HG03457 (cell line): Measurements from ENCODE around the gene PTPRD.

Experiments used
- ATAC-seq: cut with Tn5 transposase; IDR thresholded peaks from one replicate; pipeline ENCODE4 v1.9.1; 2021; ENCODE audit warnings: moderate number of reproducible peaks; ENCODE audit not compliant: unreplicated experiment

The PTPRD gene

GRCh38 chr9:8880060-8880459 lies 1732.7 kb downstream of the PTPRD start:
- ATAC-seq, result no peak

DNA sequence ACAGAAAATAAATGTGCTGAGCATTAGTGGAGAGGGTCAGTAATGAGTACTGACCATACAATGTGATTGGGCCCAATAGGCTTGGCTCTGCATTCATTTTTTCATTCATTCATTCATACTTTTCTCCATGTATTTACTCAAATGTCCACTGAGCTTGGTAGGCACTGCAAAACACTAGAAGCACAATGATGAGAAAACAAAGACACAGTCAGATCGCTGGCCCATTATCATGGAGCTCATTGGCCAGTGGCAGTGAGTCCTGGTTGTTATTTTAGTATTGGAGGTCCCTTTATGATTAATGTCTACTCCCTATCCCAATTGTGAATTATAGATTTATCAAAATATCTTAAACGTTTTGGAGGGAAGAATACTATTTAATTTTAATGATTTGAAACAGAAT lies 1733.5 kb downstream of the PTPRD start:
- no peak for ATAC-seq

DNA sequence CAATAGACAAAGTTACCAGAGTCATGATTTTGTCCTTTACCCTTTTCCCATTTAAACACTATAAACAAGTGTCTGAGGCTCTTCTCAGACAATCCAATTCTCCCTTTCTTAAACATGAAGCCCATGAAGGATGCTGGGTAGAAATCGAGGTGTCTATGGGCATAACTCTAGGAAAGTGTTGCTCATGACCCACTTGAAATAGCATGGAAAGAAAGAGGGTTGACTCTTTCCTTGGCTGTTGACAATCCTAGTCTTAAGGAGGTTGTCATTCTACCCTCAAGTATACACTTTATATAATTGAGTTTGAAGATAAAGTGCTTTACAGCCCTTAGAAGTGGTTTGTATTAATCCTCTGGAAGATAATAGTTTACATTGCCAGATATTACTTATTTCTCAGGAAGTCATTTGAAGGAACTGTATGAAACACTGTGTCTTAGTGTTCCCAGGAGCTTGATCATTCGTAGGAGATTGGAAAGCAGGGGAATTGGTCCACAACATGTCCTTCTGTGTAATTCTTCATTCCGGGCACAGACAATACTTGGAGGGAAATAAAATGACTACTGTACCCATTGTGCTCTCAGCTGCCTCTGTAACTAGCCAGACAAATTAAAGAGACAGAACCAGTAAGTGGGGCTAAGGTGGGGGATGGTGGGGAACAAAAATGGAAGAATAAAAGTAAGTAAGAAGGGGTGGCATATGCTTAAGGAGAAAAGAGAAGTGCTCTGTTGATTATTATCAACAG lies 1734.9 kb downstream of the PTPRD start:
- ATAC-seq, result no peak

DNA sequence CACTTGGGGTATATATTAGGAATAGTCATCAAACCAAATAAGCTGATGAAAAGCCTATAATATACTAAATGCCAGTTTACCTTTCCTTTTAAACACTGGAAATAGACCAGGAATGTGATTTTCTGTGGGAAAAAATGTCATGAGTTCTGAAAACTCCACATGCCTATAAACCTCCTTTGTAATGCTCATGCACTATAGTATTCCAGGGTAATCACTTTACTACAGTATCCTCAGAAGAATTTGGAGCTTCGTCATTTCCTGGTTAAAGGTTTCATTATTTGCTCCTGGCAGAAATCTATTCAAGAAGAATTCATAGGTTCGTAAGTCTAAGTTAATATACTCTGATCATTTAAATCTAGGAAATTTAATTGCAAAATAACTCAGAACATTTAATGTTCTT lies 1736.5 kb downstream of the PTPRD start:
- no peak for ATAC-seq

DNA sequence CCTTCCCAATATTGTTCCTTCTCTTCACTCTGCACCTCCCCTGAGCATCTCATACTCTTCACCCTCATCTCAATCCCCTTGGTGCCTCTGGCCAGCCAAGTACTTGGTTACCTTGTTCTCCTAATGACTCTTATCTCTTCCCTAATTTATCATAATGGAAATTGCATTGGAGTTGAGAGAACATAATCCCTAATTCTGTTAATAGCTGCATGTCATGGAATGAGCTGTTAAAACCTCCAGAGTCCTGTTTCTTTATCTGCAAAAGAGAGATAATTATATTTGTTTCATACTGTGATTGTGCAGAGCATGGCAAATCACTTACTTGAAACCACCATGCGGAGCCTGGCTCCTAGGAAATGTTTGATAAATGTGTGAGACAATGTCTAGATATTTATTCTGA lies 1738.3 kb downstream of the PTPRD start:
- no peak for ATAC-seq

GRCh38 chr9:8872802-8873201 lies 1740.0 kb downstream of the PTPRD start:
- no peak for ATAC-seq

DNA sequence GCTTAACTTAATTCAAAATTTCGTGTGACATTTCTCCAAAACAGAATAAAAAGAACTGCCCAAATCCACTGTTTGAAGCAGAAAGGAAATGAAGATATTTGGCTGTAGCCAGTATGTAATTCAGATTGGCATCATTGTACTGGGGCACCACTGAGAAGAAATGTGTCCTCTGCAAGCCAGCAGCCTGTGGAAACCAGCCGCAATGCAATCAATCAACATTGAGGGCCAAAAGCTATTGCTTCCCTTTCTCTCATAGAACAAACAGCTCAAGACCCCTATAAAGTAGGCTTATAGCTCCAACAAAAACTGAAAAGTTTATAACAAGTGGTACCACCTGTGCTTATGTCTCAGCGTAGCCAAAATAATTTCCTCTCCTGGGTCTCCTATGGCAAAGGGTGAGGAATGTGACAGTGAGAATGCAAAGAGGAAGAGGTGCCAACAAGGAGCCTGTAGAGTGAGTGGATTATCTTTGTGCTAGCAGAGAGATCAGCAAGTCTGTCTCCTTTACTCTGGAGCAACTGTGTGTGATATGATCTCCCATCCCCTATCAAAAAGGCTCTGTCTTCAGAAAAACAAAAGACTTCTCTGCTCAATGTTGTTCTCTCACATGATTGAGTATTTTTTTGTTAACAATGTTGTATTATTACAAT lies 1740.9 kb downstream of the PTPRD start:
- ATAC-seq, result no peak

GRCh38 chr9:8871396-8871795 lies 1741.4 kb downstream of the PTPRD start:
- no peak for ATAC-seq

GRCh38 chr9:8869812-8870211 lies 1743.0 kb downstream of the PTPRD start:
- no peak for ATAC-seq

DNA sequence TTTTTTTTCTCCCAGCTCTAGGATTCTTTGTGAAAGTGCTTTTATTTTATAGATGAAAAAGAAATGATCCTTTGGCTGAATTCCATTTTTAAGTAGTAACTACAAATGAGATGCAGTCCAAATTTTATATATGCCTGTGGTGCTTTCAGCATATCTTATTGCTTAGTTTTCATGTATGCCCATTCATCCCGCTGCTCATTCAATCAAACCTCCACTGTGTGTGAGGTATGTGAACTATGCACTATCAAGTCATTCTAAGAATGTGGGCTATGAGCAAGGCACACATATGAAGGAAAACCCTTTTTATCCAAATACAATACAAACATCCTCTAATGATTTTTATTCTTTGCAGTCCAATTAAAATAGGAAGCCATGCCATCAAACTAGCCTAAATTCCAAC lies 1744.2 kb downstream of the PTPRD start:
- ATAC-seq, result no peak

- ATAC-seq, result no peak
Measured at GRCh38 chr9:8867148-8867547, 1745.7 kb downstream of the PTPRD start.

DNA sequence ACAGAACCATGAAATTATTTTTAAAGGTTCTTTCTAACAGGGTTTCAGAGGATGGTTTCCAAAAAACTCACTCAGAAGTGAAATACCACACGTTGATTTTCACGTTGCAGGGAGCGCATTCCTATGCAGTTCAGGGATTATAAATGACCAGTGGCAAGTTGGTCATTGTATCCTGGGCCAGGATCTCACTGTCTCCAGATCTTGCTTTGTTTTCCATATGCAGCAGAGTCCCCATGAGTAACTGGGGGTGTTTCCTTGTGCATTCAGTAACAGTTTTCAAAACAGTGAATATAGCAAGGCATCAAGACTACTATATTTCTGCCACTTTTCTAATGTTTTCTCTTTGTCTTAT lies 1748.3 kb downstream of the PTPRD start:
- no peak for ATAC-seq

DNA sequence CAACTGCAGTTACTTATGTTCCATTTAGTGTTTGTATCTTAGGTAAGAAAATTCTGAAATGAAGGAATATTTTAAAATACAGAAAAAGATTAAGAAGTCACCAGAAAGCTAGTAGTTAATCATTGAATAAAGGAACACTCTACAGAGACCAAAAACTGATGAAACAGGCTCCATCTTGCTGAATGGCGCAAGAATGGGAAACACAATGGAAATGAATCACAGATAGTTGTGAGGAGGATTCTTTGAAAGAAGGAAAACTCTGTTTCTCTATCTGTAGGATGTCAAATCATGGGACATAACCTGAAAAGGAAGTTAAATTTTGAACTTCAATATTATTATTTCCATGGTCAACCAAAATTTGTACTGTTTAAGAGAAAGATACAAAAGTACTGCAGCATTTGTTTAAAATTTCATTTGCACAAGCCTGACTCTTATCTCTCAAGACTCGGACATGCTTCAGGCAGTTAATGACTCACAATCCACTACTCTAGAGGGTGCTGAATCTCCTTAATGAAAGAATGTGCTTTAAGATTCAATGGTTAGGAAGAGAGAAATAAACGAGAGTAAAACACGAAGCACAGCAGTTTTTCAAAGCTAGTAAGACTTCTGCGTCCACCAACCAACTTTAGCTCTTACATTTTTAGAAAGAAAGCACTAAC lies 1748.8 kb downstream of the PTPRD start:
- ATAC-seq, result no peak

DNA sequence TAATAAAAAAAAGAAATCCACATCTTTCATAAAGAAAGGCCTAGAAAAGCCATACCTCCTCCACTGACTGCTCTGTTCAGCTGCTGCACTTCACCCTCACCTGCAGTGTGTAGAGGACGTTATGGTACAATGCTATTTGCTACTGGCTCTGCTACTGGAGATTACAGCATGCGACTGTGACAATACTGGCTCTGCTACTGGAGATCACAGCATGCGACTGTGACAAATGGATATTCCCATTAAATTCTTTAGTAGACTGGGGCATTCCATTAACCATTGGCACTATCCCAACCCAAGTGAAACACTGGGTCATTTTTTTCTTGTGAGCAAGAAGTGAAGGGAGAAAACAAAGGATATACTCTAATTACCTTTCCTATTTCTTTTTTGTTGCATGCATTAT lies 1749.7 kb downstream of the PTPRD start:
- ATAC-seq, result no peak

- no peak for ATAC-seq
Measured at GRCh38 chr9:8860925-8861324, 1751.9 kb downstream of the PTPRD start.

DNA sequence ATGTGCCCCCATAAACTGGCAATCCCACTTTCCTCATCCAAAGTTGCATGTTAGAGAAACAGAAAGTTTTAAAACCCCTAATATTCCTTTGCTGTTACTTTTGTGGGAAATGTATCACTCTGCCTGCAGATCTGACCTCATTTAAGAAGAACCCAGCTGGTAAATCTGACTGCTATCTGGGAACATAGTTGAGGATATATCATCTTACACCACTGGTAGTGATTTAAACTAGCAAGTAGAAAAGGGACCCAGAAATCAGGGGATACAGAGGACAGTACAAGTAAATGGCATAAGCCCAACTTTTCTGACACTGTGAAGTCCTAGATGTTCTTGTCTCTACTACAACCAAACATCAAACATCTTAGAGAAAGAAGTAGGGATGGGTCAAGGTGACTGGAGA lies 1752.7 kb downstream of the PTPRD start:
- ATAC-seq, result no peak

DNA sequence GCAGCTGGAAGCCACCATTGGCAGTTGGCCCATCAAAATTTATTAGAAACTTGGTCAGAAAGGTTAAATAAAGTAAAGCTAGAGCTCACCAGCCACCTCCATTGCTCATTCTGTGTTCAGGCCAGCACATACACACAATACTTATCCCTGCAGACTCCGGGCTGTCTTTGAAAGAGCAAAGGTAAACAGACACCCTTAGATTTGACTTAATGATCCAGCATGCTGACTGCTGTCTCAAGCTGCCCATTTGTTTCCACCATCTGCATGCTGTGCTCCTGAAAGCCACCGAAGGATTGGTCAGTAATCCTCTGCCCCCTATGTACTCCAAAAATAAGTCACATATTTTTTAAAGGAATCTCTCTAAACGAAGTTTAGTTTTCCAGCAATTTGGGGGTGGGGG lies 1753.4 kb downstream of the PTPRD start:
- ATAC-seq, result no peak

- no peak for ATAC-seq
Measured at GRCh38 chr9:8858596-8859161, 1754.1 kb downstream of the PTPRD start.

GRCh38 chr9:8857926-8858595 lies 1754.7 kb downstream of the PTPRD start:
- ATAC-seq, result no peak

GRCh38 chr9:8857068-8857925 lies 1755.5 kb downstream of the PTPRD start:
- ATAC-seq, result no peak
